Tibial nerve (tissue), 4 donors: ENCODE results near the gene PTGFRN. TPM values are rescaled to one million over a fixed set of nuclear protein-coding genes. Genes with fewer than 3 reads are reported as not detected.

Source experiments
- DNase-seq, 2 donors: peaks; one replicate each; pipeline ENCODE4 v3.0.0-alpha.2; 2019; ENCODE audit warnings: low spot score in 2 of 2
- H3K27ac ChIP-seq, 4 donors: fragments of 200-600 bp; sonication (generic) in 3 of 4; one replicate each; pipeline ENCODE4 v1.5.1; 2017 to 2019; ENCODE audit warnings: mild to moderate bottlenecking in 1 of 4
- H3K27me3 ChIP-seq, 2 donors: fragments of 200-600 bp; sonication (generic) in 1 of 2; one replicate each; pipeline versions ENCODE4 v1.5.1 to v1.6.0; 2017 to 2019
- H3K36me3 ChIP-seq, 3 donors: fragments of 200-600 bp; sonication (generic); one replicate each; pipeline ENCODE4 v1.5.1; 2018 to 2019
- H3K4me1 ChIP-seq, 4 donors: fragments of 200-600 bp; sonication (generic) in 3 of 4; one replicate each; pipeline ENCODE4 v1.5.1; 2017 to 2019
- H3K4me3 ChIP-seq, 4 donors: fragments of 200-600 bp; sonication (generic) in 3 of 4; one replicate each; pipeline ENCODE4 v1.5.1; 2017 to 2019; ENCODE audit warnings: mild to moderate bottlenecking in 1 of 4, moderate library complexity in 1 of 4
- H3K9me3 ChIP-seq, 4 donors: fragments of 200-600 bp; sonication (generic) in 3 of 4; one replicate each; pipeline ENCODE4 v1.5.1; 2017 to 2019
- EP300 ChIP-seq, 2 donors: sonication (generic); formaldehyde crosslinking; IDR thresholded peaks; one replicate each; pipeline ENCODE4 v1.6.1; 2017; ENCODE audit warnings: antibody characterized with exemption in 2 of 2, mild to moderate bottlenecking in 1 of 2
- POLR2A ChIP-seq, 2 donors: fragments of 450-650 bp; IDR thresholded peaks; one replicate each; pipeline ENCODE4 v1.6.1; 2017; ENCODE audit warnings: antibody characterized with exemption in 2 of 2, mild to moderate bottlenecking in 2 of 2, moderate library complexity in 2 of 2
- WGBS, 2 donors: methylation state at CpG; one replicate each; pipeline ENCODE4 v1.1.5; 2018; 5-methylcytosine and 5-hydroxymethylcytosine counted together
- total RNA-seq, 4 donors: library from RNA; depleted of rRNA; stranded (reverse); fragments of >200 nt; gene quantifications; one replicate each; pipeline ENCODE4 v1.1.0, GENCODE V29; 2016
- TF ChIP-seq, protein P1 (sequence below), 5 experiments: fragments of 200-600 bp in 3 of 5; fragments of 450-650 bp in 2 of 5; sonication (generic) in 3 of 5; IDR thresholded peaks; one replicate each; pipeline ENCODE4 v1.5.1; 2016 to 2019; ENCODE audit warnings: antibody characterized with exemption in 5 of 5, mild to moderate bottlenecking in 3 of 5, moderate library complexity in 2 of 5

The PTGFRN gene
- total RNA-seq, 4 donors from 2014 or later = 10.2 to 19.0 (median 14.7) TPM

DNA sequence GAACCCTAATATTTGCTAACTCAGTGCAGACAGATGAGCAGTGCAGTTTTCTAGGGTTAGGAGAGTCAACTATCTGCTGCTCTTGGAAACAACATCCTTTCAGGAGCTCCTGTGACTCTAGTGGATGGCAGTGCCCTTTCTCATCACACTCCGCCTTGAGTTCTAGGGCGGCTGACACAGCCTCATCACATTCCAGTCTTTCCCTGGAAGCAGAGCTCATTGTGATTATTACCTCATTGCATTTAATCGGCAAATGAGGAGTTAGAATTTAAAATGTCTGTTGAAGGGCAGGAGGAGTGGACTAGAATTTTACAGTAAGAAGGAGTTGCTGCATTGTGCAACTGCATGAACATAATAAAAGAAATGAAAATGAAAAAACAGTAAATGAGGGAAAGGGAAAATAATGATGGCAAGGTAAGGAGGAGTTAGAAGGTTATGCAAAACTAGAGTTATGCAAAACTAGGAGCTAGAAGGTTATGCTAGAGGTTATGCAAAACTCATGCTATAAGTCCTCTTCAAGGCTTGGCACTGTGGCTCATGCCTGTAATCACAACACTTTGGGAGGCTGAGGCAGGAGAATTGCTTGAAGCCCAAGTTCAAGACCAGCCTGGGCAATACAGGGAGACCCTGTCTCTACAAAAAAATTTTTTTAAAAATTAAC, 6.9 kb upstream of the PTGFRN start:
- 72 to 81% methylated on average over 3 of the region's 3 CpGs for WGBS, 2 donors
- H3K4me3 ChIP-seq = no peak overlapping the region
- DNase-seq = no peak

DNA sequence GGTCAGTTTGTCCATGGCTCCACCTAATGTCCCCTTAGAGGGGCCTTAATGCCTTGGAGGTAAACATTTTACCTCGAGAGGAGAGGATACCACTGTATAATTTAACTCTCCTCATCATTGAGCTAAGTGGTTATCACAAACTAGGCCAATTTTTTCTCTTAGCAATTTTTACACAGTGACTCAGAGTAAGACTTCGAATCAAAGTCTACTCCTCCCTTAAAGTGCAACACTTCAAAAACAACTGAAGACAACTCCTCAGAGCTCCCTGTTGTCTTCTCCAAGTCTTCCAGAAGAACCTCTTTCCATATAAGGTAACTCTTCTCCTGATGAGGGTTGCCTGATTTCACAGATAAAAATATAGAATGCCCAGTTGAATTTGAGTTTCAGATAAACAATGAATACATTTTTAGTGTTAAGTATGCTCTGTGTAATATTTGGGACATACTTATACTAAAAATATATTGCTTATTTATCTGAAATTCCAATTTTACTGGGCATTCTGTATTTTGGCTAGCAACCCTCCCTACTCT, 4.9 kb upstream of the PTGFRN start:
- TF ChIP-seq EP300 (IDR thresholded peaks at IDR 0.05) = no peak
- no peak for TF ChIP-seq POLR2A (IDR thresholded peaks at IDR 0.05)
- TF ChIP-seq, protein P1, sequence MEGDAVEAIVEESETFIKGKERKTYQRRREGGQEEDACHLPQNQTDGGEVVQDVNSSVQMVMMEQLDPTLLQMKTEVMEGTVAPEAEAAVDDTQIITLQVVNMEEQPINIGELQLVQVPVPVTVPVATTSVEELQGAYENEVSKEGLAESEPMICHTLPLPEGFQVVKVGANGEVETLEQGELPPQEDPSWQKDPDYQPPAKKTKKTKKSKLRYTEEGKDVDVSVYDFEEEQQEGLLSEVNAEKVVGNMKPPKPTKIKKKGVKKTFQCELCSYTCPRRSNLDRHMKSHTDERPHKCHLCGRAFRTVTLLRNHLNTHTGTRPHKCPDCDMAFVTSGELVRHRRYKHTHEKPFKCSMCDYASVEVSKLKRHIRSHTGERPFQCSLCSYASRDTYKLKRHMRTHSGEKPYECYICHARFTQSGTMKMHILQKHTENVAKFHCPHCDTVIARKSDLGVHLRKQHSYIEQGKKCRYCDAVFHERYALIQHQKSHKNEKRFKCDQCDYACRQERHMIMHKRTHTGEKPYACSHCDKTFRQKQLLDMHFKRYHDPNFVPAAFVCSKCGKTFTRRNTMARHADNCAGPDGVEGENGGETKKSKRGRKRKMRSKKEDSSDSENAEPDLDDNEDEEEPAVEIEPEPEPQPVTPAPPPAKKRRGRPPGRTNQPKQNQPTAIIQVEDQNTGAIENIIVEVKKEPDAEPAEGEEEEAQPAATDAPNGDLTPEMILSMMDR (IDR thresholded peaks at IDR 0.05) = no peak
- no peaks in the 10 kb centered on the region for H3K9me3 ChIP-seq
- DNase-seq = no peak
- no peak overlapping the region for H3K4me3 ChIP-seq
- no peaks in the 10 kb centered on the region for H3K27me3 ChIP-seq
- H3K36me3 ChIP-seq = no peaks in the 10 kb centered on the region
- WGBS, 2 donors = 66 to 73% methylated on average over 2 of the region's 2 CpGs
- H3K27ac ChIP-seq = no peak overlapping the region
- H3K4me1 ChIP-seq = peaks cover 0 to 8% (median 0%) of the 10 kb centered on the region in 4 donors

More for the DNA sequence above, 6.9 kb upstream of the PTGFRN start:
- Histone ChIP-seq H3K27me3 (no peaks in the 10 kb centered on the region), H3K27ac (no peak overlapping the region), H3K9me3 (no peaks in the 10 kb centered on the region), H3K4me1 (no peaks in the 10 kb centered on the region), H3K36me3 (no peaks in the 10 kb centered on the region)
- TF ChIP-seq POLR2A (IDR thresholded peaks at IDR 0.05) (no peak), EP300 (IDR thresholded peaks at IDR 0.05) (no peak)

DNA sequence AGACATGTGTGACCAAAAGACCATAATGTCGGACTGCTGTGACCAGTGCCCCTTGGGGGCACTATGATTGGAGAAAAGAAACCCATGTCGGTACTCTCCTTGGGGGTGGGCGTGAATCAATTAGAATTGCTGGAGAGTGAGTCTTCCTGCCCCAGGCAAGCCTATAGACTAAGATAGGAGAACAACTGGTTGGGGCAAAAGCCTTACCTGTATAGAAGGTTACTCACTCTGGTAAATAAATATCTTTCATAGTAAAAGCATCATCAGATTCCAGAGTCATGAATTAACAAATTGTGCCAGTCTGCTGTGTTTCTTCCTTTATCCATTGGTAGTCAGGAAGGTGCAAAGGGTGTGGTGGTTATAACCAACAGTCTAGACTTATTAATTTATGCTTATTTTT, 2.9 kb upstream of the PTGFRN start:
- Histone ChIP-seq H3K4me1 (peaks cover 0 to 24% (median 0%) of the 10 kb centered on the region in 4 donors), H3K27ac (no peak overlapping the region), H3K4me3 (no peak overlapping the region), H3K27me3 (no peaks in the 10 kb centered on the region), H3K36me3 (no peaks in the 10 kb centered on the region), H3K9me3 (no peaks in the 10 kb centered on the region)
- 82 to 89% methylated on average over 3 of the region's 3 CpGs for WGBS, 2 donors
- TF ChIP-seq POLR2A (IDR thresholded peaks at IDR 0.05) (no peak), EP300 (IDR thresholded peaks at IDR 0.05) (no peak)
- TF ChIP-seq, protein P1 (IDR thresholded peaks at IDR 0.05) = no peak
- no peak for DNase-seq

DNA sequence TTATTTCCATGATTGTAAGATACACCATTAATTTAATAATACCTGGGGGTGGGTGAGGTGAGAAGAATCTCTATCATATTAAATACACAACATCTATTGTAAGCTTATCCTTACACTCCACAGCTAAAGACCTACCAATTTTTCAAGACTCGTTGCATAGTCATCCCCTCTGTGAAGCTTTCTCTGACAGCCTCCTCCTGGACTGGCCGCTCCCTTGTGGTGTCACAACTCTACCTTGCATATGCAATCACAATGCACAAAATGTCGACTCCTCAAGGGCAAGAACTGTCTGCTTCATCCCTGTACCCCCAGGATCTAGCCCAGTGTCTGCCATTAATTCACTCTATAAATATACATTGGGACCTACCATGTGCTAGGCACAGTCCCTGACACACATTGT, 2.4 kb upstream of the PTGFRN start:
- Histone ChIP-seq H3K27me3 (no peaks in the 10 kb centered on the region), H3K4me3 (no peak overlapping the region), H3K36me3 (no peaks in the 10 kb centered on the region), H3K9me3 (no peaks in the 10 kb centered on the region), H3K27ac (no peak overlapping the region), H3K4me1 (peaks cover 0 to 26% (median 0%) of the 10 kb centered on the region in 4 donors)
- DNase-seq = no peak
- 95 to 96% methylated on average over 3 of the region's 3 CpGs for WGBS, 2 donors
- no peak for TF ChIP-seq POLR2A (IDR thresholded peaks at IDR 0.05)
- TF ChIP-seq, protein P1 (IDR thresholded peaks at IDR 0.05) = no peak

DNA sequence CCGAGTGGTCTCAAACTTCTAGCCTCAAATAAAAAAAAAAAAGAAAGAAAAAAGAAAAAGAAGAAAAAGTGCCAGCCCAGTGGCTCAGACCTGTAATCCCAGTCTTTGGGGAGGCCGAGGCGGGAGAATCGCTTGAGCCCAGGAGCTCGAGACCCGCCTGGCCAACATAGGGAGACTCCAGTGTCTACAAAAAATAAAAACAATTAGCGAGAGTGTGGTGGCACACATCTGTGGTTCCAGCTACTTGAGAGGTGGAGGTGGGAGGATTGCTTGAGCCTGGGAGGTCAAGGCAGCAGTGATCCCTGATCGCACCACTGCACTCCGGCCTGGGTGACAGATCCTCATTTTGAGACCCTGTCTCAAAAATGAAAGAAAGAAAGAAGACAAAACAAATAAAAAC, 1.4 kb upstream of the PTGFRN start:
- H3K36me3 ChIP-seq = no peaks in the 10 kb centered on the region
- H3K9me3 ChIP-seq = no peaks in the 10 kb centered on the region
- peaks cover 0 to 26% (median 0%) of the 10 kb centered on the region in 4 donors for H3K4me1 ChIP-seq
- TF ChIP-seq POLR2A (IDR thresholded peaks at IDR 0.05) (no peak), EP300 (IDR thresholded peaks at IDR 0.05) (no peak)
- TF ChIP-seq, protein P1 (IDR thresholded peaks at IDR 0.05) = no peak
- DNase-seq = no peak
- no peak overlapping the region for H3K4me3 ChIP-seq
- WGBS, 2 donors = 96 to 97% methylated on average over 9 of the region's 9 CpGs
- H3K27me3 ChIP-seq = no peaks in the 10 kb centered on the region
- no peak overlapping the region for H3K27ac ChIP-seq
